Raji (cell line): ENCODE results near the gene FAT1.

Source experiments
- POLR2A ChIP-seq: IDR thresholded peaks from 2 replicates; pipeline ENCODE4 v1.6.1; 2011; ENCODE audit warnings: low read depth, low read length, control low read depth; ENCODE audit not compliant: insufficient read depth

The FAT1 gene

DNA sequence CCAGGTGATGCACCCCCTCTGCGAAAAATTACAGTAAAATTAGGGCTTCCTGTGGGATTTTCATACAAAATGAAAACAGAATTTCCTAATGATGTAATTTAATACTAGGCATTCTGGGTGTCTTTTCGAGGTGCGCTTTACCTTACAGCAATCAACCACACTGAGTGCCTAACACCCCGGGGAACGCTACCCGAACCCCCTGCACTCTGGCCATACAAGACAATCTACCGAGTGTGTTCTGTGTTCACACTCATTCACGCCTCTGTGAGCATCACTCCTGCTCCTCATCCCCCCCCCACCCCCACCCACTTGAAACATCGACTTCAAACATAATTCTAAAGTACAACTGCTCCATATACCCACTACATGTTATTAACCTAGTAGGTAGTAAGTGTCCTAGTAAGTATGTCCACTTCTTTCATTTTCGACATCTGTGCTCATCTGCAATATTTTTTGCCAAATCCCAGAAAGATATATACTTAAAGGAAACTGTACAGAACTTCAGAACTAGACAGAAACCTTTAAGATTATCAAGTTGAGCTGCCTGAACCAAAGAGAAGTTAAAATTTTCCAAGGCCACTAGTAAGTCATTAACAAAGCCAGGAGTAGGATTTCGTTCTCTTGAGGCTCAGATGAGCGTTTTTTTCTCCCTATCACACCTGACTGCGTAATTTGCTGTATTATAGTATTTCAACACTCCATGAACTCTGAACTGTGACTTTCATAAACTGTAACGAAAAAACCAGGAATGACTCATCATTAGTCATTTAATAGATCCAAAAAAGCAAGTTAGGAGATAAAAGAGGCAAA, 80.0 kb downstream of the FAT1 start:
- TF ChIP-seq POLR2A = no peak

DNA sequence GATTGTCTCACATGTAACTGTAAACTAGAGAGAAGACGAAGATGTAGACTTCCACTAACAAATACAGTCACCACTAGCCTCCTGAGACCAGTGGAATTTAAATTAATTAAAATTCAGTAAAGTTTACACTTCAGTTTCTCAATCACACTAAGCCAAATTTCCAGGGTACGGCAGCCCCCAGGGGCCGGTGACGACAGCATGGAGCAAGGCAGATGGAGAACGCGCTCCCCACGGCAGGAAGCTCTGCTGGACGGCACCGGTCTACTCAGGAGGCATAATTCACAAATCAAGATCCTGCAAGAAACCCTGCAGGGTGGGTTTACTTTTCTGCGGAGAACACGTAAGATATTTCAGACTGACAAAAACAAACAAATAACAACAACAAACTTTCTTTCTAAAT, 80.7 kb downstream of the FAT1 start:
- TF ChIP-seq POLR2A = no peak

GRCh38 chr4:186642530-186642929, 81.1 kb downstream of the FAT1 start:
- TF ChIP-seq POLR2A = no peak

DNA sequence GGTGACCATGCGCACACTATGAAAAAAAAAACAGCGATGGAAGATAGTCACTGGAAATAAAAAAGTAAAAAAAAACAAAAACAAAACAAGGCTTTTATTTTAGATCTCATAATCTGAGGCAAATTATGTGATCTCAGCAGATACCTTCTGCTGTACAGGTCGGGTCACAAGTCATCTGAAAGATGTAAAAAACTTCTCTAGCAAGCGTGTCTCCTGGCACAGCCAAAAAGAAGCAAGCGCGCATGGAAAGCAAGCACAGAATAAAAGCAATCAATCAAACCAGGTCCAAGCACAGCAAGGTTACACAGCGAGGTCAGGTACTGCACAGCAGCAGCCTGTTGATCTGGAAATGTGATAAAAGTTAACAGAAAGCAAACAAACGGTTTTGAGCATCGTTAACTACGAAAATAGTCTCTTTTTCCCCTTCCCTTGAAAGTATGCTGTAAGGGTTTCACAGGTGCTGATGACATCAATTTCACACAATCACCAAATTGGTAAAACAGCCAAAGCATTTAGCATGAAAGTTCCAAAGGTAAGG, 89.0 kb downstream of the FAT1 start:
- no peak for TF ChIP-seq POLR2A

DNA sequence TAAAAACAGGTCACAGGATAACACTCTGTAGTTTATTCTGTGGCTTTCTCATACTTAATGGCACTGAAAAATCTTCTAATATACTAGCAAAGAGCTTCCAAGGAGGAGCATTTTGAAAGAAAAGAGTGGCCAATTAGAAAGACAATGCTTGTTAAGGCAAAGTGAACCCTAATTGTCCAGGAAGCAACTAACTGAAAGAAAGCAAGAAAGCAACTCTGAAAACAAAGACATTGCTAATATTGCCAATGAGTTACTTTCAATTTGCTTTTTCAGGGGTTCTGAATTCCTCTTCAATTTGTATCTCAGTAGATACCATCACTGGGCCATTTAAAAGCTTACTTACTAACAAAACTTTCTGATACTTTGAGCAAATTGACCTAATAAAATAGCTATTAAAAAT, 89.8 kb downstream of the FAT1 start:
- no peak for TF ChIP-seq POLR2A

DNA sequence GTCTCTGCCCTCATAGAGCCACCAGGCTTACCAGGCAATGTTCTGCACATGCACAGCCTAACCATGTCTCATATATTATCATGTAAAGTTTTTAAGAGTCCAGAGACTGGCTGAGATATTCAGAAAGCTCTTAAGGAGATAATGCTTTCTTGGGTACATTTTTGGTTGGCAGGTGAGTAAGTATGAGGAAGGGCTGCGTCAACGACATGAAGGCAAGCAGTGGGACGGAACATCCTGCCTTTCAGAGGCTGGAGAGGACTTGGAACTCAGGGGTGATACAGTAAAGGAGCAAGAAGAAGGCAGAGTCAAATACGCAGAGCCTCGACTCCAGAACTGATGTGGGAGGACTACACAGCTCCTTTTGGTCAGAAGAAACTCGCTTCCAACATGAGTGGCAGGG, 93.5 kb downstream of the FAT1 start:
- TF ChIP-seq POLR2A = no peak

DNA sequence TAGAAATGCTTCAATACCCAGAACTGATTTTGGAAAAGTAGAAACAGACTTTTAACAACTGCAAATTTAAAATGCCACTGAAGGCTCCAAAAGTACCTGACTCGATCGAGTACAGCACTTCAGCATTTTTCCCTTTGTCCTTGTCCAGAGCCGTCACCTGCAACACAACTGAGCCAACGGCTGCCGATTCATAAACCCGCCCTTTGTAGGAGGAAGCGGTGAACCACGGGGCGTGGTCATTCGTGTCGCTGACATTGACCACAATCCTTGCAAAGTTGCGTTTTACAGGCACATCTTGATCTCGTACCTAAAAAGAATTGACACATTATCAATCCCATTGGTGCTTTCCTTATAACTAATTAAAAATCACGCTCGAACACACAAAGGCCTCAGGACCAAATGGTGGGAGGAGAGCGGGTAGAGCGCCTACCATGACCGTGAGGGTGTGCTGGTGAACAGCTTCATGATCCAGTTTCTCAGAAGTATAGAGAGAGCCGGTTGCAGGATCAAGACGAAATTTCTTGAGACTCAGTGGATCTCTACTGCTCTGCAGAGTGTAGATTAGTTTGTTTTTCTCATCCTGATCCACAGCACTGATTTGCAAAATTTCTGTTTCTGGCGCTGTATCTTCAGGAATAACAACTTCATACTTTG, 95.5 kb downstream of the FAT1 start:
- no peak for TF ChIP-seq POLR2A

GRCh38 chr4:186627226-186627865, 96.3 kb downstream of the FAT1 start:
- no peak for TF ChIP-seq POLR2A

GRCh38 chr4:186624951-186625350, 98.7 kb downstream of the FAT1 start:
- TF ChIP-seq POLR2A = no peak

DNA sequence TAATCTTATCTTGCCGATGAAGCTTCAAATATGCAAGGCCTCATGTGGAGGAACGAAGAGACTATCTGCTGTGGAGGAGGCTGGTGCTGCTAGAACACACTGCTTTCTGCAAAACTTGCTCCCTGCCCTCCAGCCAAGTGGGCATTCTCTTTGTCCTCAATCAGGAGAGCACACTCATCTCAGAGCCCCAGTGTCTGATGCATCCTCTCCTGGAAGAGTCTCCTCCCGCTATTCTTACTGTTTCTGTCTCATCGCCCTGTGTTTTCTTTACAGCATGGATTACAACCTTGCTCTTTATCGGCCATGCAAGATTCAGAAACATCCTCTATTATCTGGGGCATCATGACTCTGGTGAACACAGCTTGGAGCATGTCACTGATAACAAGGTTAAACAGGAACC, 100.1 kb downstream of the FAT1 start:
- no peak for TF ChIP-seq POLR2A

DNA sequence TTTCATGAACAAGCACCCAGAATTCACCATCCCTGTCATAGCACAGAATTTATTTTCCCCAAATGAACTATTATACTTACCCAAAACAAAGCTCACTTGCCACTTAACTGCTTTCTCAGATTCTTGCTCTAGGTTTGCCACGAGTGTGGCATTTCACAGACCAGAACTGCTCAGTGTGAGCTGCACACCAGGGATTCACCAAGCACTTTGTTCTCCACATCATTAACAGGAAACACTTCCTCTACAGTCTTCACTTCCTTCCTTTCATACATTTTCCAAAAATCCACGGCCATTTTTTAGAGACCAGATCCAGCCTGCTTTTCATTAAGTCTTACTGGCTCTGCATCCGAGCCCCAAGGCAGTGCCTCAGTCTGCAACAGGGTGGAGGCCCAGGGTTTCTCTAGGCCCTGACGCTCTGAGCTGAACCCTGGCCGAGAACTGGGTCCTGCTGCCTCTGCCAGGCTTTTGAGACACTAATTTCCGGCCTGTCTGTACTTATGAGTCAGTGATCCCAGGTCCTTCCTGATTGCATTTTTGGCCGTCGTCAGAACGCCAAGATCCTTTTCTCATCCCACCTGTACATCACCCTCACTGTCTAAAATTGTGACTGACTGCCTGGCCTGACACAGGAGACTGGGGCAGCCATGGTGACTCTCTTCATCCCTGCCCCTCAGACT, 100.7 kb downstream of the FAT1 start:
- no peak for TF ChIP-seq POLR2A

- no peak for TF ChIP-seq POLR2A
Observed at GRCh38 chr4:186621959-186622553, 101.6 kb downstream of the FAT1 start.

DNA sequence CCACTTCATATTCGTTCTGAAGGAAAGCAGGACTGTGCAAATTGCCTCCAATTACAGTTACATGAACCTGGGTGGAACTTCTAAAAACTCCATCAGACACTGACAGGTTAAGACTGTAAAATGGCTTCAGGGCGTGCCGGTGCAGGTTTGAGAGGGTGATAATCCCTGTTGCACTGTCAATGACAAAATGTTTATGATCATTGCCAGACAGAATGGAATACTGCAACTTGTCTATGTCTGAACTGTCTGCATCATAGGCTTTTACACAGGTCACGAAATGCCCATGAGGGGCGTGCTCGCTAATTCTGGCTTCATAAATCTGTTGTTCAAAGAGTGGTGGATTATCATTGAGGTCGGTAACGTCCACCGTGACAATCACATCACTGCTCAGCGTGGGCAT, 104.6 kb downstream of the FAT1 start:
- no peak for TF ChIP-seq POLR2A

GRCh38 chr4:186617921-186618320, 105.7 kb downstream of the FAT1 start:
- TF ChIP-seq POLR2A = no peak

DNA sequence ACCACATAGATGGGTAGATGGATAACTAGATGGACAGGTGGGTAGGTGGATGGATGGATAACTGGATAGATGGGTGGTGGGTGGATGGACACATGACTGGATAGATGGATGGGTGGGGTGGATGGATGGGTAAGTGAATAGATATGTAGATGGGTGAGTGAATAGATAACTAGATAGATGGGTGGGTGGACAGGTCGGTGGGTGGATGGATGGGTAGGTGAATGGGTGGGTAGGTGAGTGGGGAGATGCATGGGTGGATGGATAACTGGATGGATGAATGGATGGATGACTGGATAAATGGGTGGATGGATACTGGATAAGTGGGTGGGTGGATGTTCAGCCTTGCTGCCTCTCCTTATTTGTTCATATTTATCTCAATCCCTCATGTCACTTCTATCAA, 116.2 kb downstream of the FAT1 start:
- no peak for TF ChIP-seq POLR2A
